Measurements from ENCODE around the gene MTX3.

Gene MTX3

DNA sequence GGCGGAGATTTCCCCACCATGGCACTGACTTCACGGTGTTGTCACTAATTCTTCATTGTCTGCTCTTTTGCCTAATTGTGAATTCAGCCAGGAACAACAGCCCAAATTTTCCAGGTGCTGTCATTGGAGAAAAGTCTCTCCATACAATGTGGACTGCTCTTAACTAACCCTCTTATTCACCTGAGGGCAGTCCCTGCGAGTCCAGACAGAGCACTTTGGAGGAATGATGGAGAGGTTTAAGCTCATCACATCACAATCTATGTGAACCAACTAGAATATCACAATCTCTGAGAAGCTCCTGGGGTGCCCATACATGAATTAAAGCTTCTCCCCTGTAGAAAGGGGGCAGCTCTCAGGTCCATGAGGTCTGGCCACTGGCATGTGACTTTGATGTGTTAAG lies 56.4 kb downstream of the MTX3 start:
- no peak for DNase-seq (ENCODE audit: low spot score)

DNA sequence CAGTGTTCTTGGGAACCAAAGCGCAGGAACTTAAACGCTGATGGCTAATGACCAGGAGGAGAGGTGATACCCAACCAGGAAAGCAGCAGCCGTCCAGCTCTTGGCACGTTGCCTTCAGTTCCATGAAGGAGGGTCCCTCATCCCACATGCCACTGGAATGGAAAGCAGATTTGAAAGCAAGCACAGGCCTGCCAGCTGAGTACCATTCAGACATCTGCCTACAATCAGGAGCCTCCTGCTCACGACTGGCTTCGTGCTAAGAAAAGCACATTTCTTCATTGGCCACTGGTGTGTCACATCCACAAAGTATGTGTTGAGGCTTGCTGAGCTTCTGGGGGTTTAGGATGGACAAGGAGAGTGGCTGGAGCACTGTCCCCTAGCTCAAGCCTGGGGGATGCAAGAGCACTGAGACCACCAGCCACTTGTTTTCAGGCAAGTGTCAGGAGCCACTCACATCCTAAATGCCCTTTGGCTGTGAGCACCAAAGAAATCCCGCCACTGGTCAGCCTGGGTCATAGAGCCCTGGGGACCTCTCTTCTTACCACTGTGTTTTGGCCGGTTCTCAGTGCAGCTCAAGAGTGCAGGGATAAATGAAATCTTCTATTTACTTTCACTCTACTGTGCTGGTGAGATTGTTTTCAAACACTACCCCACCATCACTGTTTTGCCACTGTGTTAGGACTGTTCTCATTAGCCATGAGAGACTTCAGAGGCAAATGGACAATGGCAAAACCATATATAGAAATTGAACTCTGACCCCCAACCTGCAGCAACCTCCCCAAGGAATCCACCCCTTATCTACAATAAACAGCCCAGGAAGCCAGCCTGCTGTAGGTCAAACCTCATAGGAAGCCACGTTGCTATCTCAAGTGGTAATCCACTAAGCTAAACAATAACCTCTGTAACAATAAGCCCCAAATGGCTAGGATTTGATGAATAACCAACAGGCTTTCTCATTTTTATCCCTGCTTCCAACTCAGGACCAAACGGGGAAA lies 58.3 kb downstream of the MTX3 start:
- DNase-seq (ENCODE audit: low spot score) = no peak

- no peak for DNase-seq (ENCODE audit: low spot score)
Measured at GRCh38 chr5:79931866-79932265, 59.2 kb downstream of the MTX3 start.

- DNase-seq (ENCODE audit: low spot score) = no peak
Measured at GRCh38 chr5:79931409-79931808, 59.7 kb downstream of the MTX3 start.

- no peak for DNase-seq (ENCODE audit: low spot score)
Measured at GRCh38 chr5:79929095-79929494, 62.0 kb downstream of the MTX3 start.
